Stimulated activated naive CD4-positive, alpha-beta T cell (primary cell): Measurements from ENCODE around the gene YBX2.

Experiments
- DNase-seq, 6 experiments: peaks; one replicate each; lab custom pipeline; 2025; lab: John Stamatoyannopoulos, UW

YBX2 gene

GRCh38 chr17:7266784-7267183, 27.7 kb downstream of the YBX2 start:
- no peak for DNase-seq

GRCh38 chr17:7263801-7264078, 30.7 kb downstream of the YBX2 start:
- DNase-seq: no peak

- peak in 1 of 6 experiments; percentile 39 for DNase-seq
Measured at GRCh38 chr17:7262935-7263800, 31.3 kb downstream of the YBX2 start.

- peak in 1 of 6 experiments; percentile 39 for DNase-seq
Measured at GRCh38 chr17:7262192-7262934, 32.1 kb downstream of the YBX2 start, which contains the start of gene CLDN7. TSS of gene CLDN7 (minus strand) at chr17:7262478. CDS start at chr17:7262043, 435 bp downstream.

GRCh38 chr17:7261379-7262191, 32.9 kb downstream of the YBX2 start:
- DNase-seq: peak in 1 of 6 experiments; percentile 30

GRCh38 chr17:7260651-7261378, 33.6 kb downstream of the YBX2 start:
- peak in 4 of 6 experiments; percentile 29 to 43 (median 36) for DNase-seq

GRCh38 chr17:7260151-7260550, 34.3 kb downstream of the YBX2 start:
- no peak for DNase-seq

- DNase-seq: no peak
Measured at GRCh38 chr17:7259555-7259889, 34.9 kb downstream of the YBX2 start.

GRCh38 chr17:7258731-7259554, 35.5 kb downstream of the YBX2 start:
- no peak for DNase-seq

- DNase-seq: no peak
Measured at GRCh38 chr17:7256766-7257456, 37.5 kb downstream of the YBX2 start.

GRCh38 chr17:7254511-7254910, 39.9 kb downstream of the YBX2 start:
- no peak for DNase-seq

GRCh38 chr17:7253082-7253481, 41.4 kb downstream of the YBX2 start:
- no peak for DNase-seq

GRCh38 chr17:7252176-7253043, 42.0 kb downstream of the YBX2 start, which contains the start of gene ELP5:
TSS of gene ELP5 (plus strand) at chr17:7252215. CDS start at chr17:7252551, 336 bp downstream.
- peak; percentile 74 to 95 (median 86) for DNase-seq

- peak; percentile 95 to 99 (median 98) for DNase-seq
Measured at GRCh38 chr17:7251661-7252175, 42.7 kb downstream of the YBX2 start, which contains the start of gene CTDNEP1. TSS of gene CTDNEP1 (minus strand) at chr17:7251734. CDS start at chr17:7251296, 438 bp downstream.

GRCh38 chr17:7250695-7251627, 43.5 kb downstream of the YBX2 start:
- DNase-seq: peak in 3 of 6 experiments; percentile 7 to 27 (median 14)

- DNase-seq: no peak
Measured at GRCh38 chr17:7249830-7250229, 44.6 kb downstream of the YBX2 start.

GRCh38 chr17:7249214-7249613, 45.2 kb downstream of the YBX2 start:
- no peak for DNase-seq

- no peak for DNase-seq
Measured at GRCh38 chr17:7248796-7249195, 45.6 kb downstream of the YBX2 start.
